HG03025 (cell line): ENCODE results near the gene COLQ.
"Not testable (repeated sequence)": the region's sequence is repeated elsewhere in the genome, so short reads cannot be mapped to it uniquely, and the experiment has no call there.

Experiments used
- ATAC-seq: cut with Tn5 transposase; IDR thresholded peaks from one replicate; pipeline ENCODE4 v1.9.1; 2021; ENCODE audit warnings: mild to moderate bottlenecking, moderate library complexity; ENCODE audit not compliant: unreplicated experiment, low FRiP score

COLQ gene

DNA sequence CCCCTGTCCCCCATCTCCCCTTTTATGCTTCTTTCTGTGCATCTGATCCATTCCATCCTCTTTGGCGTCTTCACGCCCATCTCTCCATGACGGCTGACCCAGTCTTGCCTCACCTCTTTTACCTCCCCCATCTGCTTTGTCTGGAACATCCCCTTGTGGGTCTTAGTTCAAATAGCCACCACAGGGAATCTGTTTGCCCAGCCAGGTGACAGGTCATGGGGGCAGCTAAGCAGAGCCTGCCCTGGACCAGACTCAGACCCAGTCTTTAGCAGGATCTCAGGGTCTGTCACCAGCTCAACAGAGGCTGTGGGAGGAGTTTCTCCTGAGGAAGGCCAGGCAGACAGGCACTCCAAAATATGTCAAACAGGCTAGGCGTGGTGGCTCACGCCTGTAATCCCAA is 28.1 kb downstream of the COLQ start:
- ATAC-seq, result no peak

DNA sequence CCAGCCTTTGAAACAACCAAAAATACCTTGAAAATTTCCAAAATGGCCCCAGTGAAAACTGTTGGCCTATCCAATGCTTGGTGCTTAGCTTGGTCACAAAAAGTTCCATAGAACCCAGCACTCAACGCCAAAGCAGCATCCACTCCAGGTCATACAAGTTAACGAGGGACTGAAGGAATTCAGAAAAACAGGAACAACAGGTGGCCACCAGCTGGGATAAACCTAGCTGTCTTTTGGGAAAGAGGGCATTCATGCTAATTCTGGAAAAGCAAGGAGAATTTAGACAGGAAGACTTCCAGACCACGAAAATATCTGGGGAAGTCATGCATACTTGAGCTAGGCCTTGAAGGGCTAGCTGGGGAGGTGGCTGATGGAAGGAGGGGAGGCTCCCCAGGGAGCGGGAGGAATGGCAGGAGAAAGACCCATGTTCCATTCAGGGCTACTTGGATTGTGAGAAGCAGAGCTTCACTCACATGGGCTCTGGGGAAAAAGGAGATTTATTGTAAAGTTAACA is 28.6 kb downstream of the COLQ start:
- ATAC-seq, result no peak

DNA sequence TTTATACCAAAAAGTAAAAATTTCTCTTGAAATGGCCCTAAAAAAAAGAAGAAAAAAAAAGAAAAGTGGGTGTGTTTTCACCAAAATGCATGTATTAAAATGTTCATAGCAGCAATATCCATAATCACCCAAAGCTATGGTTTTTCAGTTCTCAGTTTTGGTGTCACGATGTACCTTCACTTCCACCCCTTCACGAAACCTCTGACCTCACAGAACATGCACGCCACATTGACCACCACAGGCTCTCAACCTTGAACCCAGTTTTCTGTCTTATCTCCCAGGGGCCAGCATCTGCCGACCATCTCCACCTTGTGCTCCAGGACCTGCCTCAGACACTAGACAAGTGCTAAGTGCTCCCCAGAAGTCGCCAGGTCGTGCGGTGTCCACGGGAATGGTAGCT is 30.4 kb downstream of the COLQ start:
- no peak for ATAC-seq

DNA sequence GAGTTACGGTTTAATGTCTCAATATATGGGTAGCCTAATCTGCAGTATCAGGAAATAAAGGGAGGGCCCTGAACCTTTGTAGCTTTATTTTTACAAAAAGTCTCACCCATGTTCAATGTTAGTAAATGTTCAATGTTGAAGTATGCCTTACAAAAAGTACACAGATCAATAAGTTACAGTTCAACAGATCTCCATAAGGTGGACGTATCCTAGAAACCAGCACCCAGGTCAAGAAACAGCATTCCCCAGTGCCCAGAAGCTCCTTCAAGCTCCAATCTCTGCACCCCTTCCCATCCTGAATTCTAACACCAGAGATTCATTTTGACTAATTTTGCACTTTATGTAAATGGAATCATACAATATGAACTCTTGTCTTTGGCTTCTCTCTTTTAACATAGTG is 31.3 kb downstream of the COLQ start:
- ATAC-seq, result no peak

DNA sequence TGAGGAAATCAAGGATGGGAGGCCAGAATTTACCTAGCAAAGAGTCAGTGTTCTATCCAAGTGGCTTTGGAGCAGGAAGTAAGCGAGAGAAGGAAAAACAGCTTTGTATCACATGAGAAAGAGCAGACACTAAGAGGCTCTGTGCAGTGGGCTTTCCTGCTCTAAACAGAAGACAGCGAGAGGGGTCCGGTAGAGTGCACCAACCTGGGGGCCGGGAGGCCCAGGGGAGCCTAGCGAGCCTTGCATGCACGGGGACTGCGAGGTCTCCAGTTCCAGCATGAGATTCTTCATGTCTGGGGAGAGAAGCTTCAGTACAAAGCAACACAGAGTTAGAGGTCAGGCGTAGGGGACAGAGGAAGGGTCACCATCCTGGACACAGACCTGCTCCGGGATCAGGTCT is 33.5 kb downstream of the COLQ start:
- ATAC-seq, result no peak

DNA sequence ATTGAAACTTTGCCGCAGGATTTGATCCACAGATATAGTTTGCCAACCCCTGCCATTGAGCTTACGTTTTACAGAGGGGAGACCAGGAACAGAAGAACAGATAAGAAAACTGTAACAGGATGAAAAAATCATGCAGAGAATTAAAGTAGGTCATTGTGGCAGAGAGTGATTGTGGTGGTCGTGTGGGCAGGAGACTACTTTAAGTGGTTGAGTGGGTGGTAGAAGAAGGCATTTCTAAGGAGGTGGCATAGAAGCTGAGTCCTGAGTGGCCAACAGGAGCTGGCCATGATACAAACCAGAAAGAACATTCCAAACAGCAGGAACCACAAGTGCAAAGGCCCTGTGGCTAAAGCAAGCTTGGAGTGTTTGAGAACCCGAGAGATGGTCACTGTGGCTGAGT is 34.5 kb downstream of the COLQ start:
- ATAC-seq, result no peak

DNA sequence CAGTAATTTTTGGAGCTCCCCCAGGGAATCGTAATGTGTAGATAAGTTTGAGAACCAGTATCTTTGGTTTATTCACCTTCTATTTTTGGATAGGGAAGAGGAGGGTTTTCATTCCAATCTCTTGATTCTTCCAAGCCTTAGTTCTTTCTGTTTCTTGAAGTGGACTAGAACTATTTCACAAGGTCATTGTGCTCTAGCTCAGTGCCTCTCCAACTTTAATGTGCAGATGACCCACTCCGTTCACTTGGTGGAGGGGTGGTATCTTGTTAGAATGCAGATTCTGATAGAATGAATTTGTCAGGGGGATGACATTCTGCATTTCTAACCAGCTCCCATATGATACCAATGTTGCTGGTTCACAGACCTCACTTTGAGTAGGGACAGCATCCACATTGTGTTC is 35.5 kb downstream of the COLQ start:
- ATAC-seq, result no peak

DNA sequence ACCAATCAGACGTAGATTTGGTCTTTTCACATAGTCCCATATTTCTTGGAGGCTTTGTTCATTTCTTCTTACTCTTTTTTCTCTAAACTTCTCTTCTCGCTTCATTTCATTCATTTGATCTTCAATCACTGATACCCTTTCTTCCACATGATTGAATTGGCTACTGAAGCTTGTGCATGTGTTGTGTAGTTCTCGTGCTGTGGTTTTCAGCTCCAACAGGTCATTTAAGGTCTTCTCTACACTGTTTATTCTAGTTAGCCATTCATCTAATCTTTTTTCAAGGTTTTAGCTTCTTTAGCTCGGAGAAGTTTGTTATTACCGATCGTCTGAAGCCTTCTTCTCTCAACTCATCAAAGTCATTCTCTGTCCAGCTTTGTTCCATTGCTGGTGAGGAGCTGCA is 37.0 kb downstream of the COLQ start:
- not testable (repeated sequence) for ATAC-seq

DNA sequence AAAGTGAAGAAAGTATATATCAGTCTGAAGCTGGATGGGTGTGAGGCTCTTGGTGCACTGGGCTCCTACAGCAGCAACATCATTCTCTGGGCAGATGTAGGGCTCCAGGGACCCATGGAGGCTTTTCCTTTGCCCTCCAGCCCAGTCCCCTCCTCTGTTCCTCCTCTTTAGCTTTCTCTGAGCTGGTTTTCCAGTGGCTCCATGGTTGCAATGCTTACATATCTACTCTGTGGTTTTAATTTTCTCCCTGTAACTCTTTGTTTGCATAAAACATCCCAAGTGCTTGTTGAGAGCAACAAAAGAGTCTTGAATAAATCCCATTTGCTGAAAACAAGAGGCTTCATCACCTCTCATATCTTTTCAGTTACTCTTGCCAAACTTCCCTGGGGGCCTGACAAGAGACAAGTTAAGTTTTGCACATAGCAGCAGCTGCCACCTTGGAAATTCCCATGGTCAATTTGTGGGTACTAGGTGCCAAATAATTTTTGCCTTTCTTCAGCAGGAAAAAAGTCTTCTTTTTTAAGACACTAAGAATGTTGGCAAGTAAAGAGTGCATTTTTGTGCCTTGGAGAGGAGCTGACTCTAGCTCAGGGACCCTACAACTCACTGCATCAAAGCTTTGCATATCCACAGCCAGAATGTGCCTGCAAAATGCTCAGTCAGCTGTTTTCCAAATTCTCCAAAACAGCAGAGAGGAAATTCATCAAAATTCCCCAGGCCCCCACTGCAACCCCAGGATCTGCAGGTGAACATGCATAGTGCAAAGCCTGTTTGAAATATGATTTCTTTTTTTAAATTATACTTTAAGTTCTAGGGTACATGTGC is 41.9 kb downstream of the COLQ start:
- ATAC-seq, result no peak

DNA sequence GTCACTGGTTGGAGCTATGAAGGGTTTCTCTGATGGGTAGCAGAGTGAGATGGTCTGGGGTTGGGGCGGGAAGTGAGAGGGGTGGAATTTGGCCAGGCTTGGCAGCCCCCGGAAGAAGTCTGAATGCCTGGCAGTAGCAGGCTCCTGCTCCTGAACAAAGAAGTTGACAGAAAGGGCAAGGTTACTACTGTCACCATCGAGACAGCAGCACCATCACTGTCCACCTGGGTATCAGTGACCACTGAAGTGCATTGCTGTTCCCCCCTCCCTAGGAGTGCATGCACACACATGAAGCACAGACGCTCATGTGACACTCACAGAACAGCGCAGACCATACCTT is 42.9 kb downstream of the COLQ start:
- ATAC-seq, result no peak

DNA sequence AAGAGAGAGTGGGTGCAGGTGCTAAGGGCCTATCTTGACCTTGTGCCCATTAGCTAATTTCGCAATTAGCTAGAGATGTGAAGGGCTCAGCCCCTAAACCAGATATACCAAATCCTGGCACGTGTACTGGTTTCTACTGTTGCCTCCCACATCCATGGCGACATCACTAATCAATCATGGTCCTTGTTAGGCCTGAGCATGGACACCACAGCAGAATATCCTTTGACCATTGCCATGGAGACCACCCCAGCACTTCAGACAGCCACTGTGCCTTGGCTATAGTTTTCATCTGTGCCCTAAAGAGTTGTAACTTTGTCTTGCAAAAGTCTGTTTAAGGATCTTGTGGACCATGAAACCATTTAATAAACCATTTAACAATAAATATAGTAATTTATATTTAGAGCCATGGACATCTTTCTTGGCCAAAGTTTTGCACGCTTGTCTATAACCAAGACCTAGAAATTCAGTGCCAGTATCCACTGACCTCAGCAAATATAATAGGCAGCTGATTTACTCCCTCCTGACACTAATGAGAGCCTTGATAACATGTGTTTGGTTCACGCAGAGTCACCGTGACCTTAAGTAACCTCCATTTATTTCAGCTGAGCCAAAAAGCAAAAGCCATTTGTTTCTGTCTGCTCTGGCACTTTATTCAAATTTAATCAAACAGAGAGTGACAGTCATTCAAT is 43.4 kb downstream of the COLQ start:
- no peak for ATAC-seq

DNA sequence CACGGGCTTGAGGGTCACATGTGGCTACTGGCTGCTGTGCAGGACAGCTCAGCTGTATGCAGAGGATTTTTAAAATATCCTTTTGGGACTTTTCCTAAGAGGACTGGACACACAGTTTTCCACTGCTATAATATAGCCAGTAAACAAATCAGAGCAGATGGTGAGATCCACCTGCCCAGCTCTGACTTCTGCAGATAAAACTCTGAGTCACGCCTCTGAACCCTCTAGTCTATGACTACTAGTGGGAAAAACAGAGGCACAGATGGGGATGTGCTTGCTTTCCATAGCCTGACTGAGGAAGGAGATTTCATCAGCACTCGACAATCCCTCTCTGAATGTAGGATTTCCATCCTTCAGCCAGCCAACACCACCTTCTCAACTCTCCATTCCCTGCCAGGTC is 45.1 kb downstream of the COLQ start:
- no peak for ATAC-seq

DNA sequence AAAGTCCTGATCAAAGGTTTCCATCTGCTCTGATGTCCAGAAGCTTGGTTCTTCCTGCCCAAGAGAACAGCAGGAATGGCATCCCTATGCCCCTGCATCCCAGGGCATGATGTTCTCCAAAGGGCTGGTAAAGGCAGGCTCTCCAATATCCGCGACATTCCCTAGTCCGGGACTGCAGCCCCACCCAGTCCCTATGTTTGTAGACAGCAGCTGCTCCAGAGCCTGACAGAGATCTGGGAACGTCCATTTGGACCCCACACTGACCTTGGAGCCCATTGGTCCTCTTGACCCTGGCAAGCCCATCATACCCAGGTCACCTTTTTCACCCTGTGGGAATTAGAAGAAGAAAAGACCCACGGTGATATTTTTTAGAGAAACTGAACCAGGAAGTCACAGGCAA is 46.3 kb downstream of the COLQ start:
- ATAC-seq, result no peak

DNA sequence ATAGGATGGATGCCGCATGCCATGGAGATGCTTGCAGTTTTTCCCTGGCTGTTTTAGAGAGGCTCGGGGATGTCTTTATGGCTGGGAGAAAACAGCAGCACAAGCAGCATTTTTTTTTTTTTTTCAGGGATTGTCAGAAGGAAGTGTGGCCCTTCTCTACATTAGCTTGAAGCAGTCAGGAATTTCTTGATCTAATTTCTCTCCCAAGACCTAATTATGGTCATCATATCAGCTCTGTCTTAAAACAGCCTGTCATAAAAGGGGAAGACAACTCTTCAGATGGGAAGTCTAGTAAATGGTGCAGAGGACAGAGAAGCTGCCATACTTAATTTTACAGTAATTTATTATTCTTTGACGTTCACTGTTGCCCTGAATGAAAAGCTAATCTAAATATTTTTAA is 49.6 kb downstream of the COLQ start:
- no peak for ATAC-seq

DNA sequence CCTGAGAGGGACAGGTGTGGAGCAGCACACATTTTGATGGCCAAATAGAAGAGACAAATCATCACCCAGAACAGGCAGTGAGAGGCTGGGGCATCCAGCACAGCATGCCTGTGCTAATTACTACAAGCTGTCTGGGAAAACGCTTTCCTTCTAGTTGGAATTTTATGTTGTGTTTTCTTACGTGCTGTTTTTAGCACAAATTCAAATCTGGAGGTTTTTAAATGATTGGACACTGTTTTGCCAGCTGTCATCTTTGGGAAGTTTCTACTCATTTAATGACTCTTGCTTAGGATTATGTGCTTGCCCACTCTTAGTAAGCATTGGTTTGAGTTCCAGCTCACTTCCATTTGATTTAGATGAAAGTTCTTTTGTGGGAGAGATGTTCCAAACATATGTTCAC is 50.7 kb downstream of the COLQ start:
- ATAC-seq, result no peak

DNA sequence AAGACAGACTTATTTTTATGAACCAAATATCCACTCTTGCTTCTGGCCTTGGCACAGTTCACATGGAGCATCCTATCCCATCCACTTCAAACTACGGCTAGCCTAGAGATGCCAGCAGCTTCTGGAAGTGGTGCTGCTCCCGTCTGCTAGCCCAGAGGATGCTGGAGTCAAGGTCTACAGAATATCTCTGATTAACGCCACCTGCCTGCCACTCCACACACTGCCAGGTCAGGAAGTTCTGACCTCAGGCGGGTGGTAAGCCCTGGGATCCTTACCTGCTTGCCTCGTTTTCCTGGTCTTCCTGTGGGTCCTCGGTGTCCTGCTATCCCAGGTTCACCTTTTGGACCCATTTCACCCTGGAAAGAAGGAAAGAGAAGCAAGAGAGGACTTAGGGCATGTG is 51.2 kb downstream of the COLQ start:
- ATAC-seq, result no peak

DNA sequence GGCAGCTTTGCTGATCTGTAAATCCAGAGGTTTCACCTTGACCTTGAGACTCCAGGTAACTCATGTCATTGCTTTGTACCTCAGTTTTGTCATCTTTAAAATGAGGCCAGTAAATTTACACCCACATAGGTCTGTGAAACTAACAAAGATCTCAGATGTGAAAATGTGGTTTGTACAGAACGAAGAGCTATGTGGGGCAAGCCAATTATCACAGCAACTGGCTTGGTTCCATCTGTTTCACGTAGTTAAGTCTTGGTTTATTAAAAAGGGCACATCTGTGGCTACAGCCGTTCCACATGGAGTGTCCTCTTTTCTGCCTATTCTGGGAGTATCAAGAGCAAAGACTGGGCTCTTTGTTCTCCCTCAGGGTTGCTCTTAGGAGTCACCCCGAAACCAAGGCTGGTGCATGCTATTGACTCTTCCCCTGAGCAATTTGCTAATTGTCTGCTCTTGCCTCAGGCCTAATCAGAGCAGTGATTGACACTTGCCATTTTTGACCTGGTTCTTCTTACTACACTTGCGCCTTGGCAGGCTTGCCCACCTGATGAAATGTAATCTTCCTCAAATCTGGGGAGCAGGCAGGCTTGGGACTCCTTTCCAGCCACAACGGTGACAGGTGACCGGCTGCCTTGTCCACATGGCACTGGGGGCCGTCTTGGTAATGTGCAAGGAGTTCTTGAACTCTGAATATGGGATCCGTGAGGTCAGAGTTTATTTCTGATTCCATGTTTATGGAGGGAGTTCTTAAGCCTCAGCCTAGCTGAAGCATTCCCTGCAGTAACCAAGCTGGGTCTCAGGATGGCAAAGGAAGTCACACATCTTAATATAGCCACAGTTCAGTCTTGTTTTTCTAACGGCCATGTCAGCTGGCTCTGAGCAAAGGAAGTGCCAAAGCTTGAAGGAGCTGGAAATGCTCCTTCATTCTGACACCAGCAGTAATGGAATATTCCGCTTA is 54.0 kb downstream of the COLQ start:
- no peak for ATAC-seq

DNA sequence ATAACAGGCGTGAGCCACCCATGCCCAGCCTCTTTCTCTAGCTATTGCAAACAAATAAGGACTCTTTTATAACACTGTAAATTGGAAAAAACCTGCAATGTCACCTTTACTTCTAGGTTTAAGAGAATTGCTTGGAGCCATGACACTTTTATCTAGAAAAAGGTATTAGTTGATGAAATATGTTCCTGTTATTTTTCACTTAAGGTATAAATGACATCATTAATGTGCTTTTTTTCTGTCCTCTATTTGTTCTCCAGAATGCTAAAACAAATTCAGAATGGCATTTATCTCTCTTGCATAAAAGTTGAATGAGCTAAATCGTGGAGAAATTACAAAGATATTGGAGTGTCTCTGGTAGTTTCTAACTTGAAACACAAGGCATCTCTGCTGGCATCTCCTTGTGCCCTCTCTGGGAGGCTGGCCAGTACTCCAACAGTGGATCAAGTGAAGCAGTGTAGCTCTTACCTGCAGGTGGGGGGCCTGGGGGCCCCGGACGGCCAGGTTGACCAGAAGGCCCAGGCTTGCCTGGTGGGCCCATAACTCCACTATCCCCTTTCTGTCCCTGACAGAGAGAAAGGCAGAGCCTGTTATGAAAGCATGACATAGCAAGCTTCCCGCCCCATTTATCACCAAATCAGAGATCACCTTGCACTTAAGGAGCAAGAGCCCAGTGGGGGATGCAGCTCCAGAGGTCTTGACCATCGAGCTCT is 55.5 kb downstream of the COLQ start:
- no peak for ATAC-seq

DNA sequence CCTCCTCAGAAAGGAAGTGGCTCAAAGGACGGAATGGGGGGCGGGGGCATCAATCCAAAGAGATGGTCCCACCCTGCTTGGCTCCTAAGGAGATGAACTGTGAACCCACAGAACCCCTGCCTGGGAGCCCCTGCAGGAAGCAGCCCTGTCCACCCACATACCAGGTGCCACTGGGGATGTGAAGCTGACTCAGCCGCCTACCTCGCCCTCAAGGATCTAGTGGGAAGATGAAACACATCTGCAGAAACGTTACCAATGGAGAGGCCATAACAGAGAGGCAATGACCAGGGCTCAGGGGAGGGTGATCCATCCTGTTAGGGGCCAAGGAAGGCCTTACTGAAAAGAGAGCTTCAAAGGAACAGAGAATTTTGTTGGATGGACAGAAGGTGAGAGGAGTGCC is 59.1 kb downstream of the COLQ start:
- no peak for ATAC-seq

DNA sequence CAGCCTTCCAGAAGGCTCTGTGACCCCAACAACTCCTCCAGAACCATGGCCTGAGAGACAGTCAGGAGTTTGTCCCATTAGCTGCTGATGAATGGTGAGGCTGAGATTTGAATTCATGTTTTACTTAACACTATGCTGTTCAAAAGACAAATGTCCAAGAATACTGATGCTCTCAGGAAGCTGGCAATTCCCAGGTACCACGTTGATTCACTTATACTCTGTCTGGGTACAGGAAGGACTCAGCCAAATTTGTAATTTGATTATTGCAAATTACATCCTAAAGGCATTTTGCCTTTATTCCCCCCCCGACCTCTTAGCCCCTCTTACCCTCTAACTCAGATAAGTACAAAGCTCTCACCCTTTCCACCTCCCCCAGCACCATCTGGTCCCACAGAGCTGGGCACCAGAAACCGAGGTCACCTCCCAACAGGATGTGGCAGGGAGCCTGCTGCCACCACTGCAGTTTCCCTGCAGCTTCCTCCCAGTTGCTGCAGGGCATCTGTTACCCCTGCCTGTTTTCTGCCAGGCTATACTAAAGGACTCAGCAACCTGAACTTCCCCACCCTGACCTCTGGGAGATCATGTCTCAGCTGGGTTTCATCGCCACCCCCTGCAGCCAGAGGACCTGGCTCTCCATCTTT is 60.5 kb downstream of the COLQ start:
- ATAC-seq, result no peak
